ENCODE results near the gene DPYD. TPM values are rescaled to one million over a fixed set of nuclear protein-coding genes. Genes with fewer than 3 reads are reported as not detected.

DPYD gene
- total RNA-seq, 1 donor from 2014 or later = 5.9 TPM

DNA sequence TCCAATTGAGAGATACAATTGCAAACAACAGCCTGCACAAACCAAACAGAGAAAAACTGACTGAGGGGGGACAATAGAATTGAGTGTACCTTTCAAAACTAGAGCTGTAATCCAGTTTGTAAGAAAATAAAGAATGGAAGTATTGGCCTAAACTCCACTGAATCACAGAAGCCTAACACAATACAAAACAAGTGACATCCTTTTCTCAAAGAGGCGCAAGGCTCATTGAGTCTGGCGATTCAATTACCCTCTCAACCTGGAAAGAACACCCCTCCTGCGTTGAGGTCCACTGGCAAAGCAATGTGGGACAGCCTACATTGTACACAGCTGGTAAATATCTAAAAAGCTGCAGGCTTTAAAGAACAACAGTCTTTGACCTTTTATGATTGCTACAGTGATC, 182.6 kb downstream of the DPYD start:
- Mint-ChIP-seq H3K4me1 (peaks cover 35% of the 10 kb centered on the region), H3K36me3 (ENCODE audit: low read depth) (no peaks in the 10 kb centered on the region), H3K27ac (ENCODE audit: unreplicated experiment) (no peak overlapping the region), H3K27me3 (ENCODE audit: low read depth) (no peaks in the 10 kb centered on the region), H3K4me3 (no peak overlapping the region), H3K9me3 (no peaks in the 10 kb centered on the region)
- TF ChIP-seq, protein P1, sequence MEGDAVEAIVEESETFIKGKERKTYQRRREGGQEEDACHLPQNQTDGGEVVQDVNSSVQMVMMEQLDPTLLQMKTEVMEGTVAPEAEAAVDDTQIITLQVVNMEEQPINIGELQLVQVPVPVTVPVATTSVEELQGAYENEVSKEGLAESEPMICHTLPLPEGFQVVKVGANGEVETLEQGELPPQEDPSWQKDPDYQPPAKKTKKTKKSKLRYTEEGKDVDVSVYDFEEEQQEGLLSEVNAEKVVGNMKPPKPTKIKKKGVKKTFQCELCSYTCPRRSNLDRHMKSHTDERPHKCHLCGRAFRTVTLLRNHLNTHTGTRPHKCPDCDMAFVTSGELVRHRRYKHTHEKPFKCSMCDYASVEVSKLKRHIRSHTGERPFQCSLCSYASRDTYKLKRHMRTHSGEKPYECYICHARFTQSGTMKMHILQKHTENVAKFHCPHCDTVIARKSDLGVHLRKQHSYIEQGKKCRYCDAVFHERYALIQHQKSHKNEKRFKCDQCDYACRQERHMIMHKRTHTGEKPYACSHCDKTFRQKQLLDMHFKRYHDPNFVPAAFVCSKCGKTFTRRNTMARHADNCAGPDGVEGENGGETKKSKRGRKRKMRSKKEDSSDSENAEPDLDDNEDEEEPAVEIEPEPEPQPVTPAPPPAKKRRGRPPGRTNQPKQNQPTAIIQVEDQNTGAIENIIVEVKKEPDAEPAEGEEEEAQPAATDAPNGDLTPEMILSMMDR (conservative IDR thresholded peaks at IDR 0.05) = no peak
- DNase-seq (ENCODE audit: low read depth, low spot score) = no peak

DNA sequence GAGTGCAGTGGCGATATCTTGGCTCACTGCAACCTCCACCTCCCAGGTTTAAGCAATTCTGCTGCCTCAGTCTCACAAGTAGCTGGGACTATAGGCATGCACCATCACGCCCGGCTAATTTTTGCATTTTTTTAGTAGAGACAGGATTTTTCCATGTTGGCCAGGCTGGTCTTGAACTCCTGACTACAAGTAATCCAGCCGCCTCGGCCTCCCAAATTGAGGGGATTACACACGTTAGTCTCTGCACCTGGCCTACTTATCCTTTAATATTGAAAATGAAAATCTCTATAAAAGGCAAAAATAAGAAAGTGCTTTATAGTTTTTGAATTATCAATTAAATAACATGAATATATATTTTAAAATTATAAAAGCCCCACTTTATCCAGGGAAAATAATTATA, 190.6 kb downstream of the DPYD start:
- TF ChIP-seq, protein P1 (conservative IDR thresholded peaks at IDR 0.05) = no peak
- H3K4me1 Mint-ChIP-seq = no peaks in the 10 kb centered on the region
- H3K4me3 Mint-ChIP-seq = no peak overlapping the region
- H3K9me3 Mint-ChIP-seq = no peaks in the 10 kb centered on the region
- H3K36me3 Mint-ChIP-seq (ENCODE audit: low read depth) = no peaks in the 10 kb centered on the region
- no peaks in the 10 kb centered on the region for H3K27me3 Mint-ChIP-seq (ENCODE audit: low read depth)
- DNase-seq (ENCODE audit: low read depth, low spot score) = no peak
- H3K27ac Mint-ChIP-seq (ENCODE audit: unreplicated experiment) = no peak overlapping the region

DNA sequence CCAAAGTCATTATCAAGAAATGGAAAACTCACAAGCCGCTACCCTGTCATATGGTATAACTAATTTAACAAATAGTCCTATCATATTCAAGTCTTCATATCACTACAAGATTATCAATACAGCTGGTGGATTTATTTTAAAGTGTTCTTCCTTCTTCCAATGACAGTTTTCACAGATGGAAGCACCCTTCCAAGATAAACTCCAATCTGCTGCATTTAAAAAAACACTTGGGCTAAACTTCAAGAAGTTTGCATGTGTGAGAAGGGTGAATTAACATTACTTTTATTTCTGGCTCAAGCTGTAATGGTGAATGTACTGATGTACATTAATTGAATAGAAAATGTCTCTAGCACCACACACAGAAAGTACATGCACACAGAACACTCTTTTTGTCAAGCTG, 192.4 kb downstream of the DPYD start:
- Mint-ChIP-seq H3K27ac (ENCODE audit: unreplicated experiment) (no peak overlapping the region), H3K4me3 (no peak overlapping the region), H3K27me3 (ENCODE audit: low read depth) (no peaks in the 10 kb centered on the region), H3K9me3 (no peaks in the 10 kb centered on the region), H3K4me1 (no peaks in the 10 kb centered on the region), H3K36me3 (ENCODE audit: low read depth) (no peaks in the 10 kb centered on the region)
- TF ChIP-seq, protein P1 (conservative IDR thresholded peaks at IDR 0.05) = no peak
- no peak for DNase-seq (ENCODE audit: low read depth, low spot score)

DNA sequence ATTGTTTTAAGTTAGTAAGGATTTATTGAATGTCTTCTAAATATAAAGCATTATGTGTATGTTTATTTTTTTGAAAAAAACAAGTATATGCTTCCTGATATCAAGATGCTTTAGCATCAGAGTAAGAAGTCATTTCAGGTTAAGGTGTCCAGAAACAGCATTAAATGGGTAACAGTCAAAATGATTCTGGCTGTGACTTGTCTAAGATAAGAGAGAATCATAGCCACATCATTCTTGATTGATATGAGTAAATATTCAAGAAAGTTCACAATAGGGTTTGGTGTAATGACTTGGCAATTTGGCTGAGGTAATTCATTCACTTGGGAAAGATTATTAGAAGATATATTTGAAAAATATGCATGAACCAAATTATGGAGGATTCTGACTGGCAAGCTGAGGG, 193.8 kb downstream of the DPYD start:
- Mint-ChIP-seq H3K27me3 (ENCODE audit: low read depth) (no peaks in the 10 kb centered on the region), H3K9me3 (no peaks in the 10 kb centered on the region), H3K4me3 (no peak overlapping the region), H3K36me3 (ENCODE audit: low read depth) (no peaks in the 10 kb centered on the region), H3K27ac (ENCODE audit: unreplicated experiment) (no peak overlapping the region), H3K4me1 (no peaks in the 10 kb centered on the region)
- TF ChIP-seq, protein P1 (conservative IDR thresholded peaks at IDR 0.05) = no peak
- DNase-seq (ENCODE audit: low read depth, low spot score) = no peak

DNA sequence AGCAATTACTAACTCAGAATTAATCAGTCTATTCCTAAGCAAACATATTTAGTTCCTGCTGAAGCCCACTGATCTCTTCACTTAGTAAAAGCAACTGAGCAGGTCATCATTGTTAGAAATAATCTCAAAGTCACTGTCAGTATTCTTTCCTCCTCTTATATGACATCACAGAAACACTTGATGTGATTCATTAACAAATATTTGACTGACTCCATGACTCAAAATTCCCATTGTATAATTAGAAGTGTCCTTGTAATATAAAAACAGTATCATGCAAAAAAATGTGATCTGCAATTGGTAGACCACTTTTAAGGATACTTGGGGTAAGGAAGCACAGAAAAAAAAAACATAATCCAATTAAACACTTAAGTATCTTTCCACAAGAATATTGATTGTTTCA, 194.4 kb downstream of the DPYD start:
- no peak for DNase-seq (ENCODE audit: low read depth, low spot score)
- Mint-ChIP-seq H3K36me3 (ENCODE audit: low read depth) (no peaks in the 10 kb centered on the region), H3K27me3 (ENCODE audit: low read depth) (no peaks in the 10 kb centered on the region), H3K4me1 (no peaks in the 10 kb centered on the region), H3K27ac (ENCODE audit: unreplicated experiment) (no peak overlapping the region), H3K4me3 (no peak overlapping the region), H3K9me3 (no peaks in the 10 kb centered on the region)
- TF ChIP-seq, protein P1 (conservative IDR thresholded peaks at IDR 0.05) = no peak

DNA sequence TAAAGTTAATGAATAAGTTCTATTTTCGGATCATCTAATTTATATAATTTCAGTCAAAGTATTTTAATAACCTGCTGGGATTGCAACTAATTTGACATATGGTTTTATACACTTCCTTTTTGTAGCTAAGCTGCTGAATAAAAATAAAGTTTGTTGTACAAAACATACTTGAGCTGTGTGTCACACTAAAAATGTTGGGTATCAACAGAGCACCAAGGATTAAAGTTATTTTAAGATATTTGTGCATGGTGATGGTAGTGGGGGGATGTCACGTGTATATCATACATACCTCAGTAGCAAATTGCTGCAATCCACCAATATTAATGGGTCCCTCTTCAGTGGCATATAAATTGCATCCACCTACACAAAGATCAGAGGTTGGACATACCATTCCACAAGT, 199.6 kb downstream of the DPYD start:
- H3K27ac Mint-ChIP-seq (ENCODE audit: unreplicated experiment) = no peak overlapping the region
- no peaks in the 10 kb centered on the region for H3K27me3 Mint-ChIP-seq (ENCODE audit: low read depth)
- DNase-seq (ENCODE audit: low read depth, low spot score) = no peak
- peaks cover 7% of the 10 kb centered on the region for H3K9me3 Mint-ChIP-seq
- peaks cover 7% of the 10 kb centered on the region for H3K36me3 Mint-ChIP-seq (ENCODE audit: low read depth)
- TF ChIP-seq, protein P1 (conservative IDR thresholded peaks at IDR 0.05) = no peak
- H3K4me1 Mint-ChIP-seq = no peaks in the 10 kb centered on the region
- H3K4me3 Mint-ChIP-seq = no peak overlapping the region
